Psoas muscle (tissue), 8 donors: ENCODE measurements around the gene SLIT3. TPM values are rescaled to one million over a fixed set of nuclear protein-coding genes. Genes with fewer than 3 reads are reported as not detected.

ENCODE experiments used
- ATAC-seq, 4 donors: fragments of 200-7000 bp; cut with Tn5 transposase; one replicate each; pipeline ENCODE4 v1.9.1; 2020; ENCODE audit warnings: moderate library complexity in 3 of 4, mild to moderate bottlenecking in 2 of 4
- DNase-seq, 2 donors: peaks; one replicate each; pipeline ENCODE4 v3.0.0-alpha.2; 2020
- H3K27ac ChIP-seq: fragments of 200-600 bp; one replicate; pipeline ENCODE4 v1.8.0; 2022
- H3K27me3 ChIP-seq, 3 donors: fragments of 200-600 bp in 1 of 3; one replicate each; pipeline versions ENCODE4 v1.6.1 to v1.8.0; 2013 to 2022; ENCODE audit warnings: low read length in 2 of 3, mild to moderate bottlenecking in 2 of 3, moderate library complexity in 1 of 3; ENCODE audit not compliant: insufficient read depth in 3 of 3
- H3K36me3 ChIP-seq, 2 donors: fragments of 200-600 bp in 1 of 2; one replicate each; pipeline versions ENCODE4 v1.6.1 to v1.8.0; 2013 to 2022; ENCODE audit warnings: low read depth in 1 of 2, mild to moderate bottlenecking in 1 of 2, moderate library complexity in 1 of 2; ENCODE audit not compliant: insufficient read depth in 1 of 2
- H3K4me1 ChIP-seq: fragments of 200-600 bp; one replicate; pipeline ENCODE4 v1.8.0; 2022
- H3K4me3 ChIP-seq: fragments of 200-600 bp; one replicate; pipeline ENCODE4 v1.8.0; 2022; ENCODE audit warnings: mild to moderate bottlenecking
- H3K9me3 ChIP-seq: fragments of 200-600 bp; one replicate; pipeline ENCODE4 v1.8.0; 2022
- CTCF ChIP-seq: fragments of 200-600 bp; IDR thresholded peaks from one replicate; pipeline ENCODE4 v1.8.0; 2022; ENCODE audit warnings: antibody characterized with exemption
- WGBS, 3 donors: extraction: QIAGEN DNeasy Blood & Tissue Kit; methylation state at CpG; one replicate each; pipeline versions ENCODE4 v1.1.6 to v1.1.7; 2013; 5-methylcytosine and 5-hydroxymethylcytosine counted together
- intact Hi-C, 2 donors: fragments of 100-400 bp; cut with DNase I; formaldehyde crosslinking; loops; one replicate each; pipeline versions ENCODE4 v1.11.0 to v1.14.2; 2022
- polyA plus RNA-seq, 3 donors: library from polyadenylated mRNA; stranded (reverse); fragments of 200-250 nt; gene quantifications; one replicate each; pipeline ENCODE4 v1.2.3, GENCODE V29; 2013
- total RNA-seq, 4 donors: library from RNA; stranded (reverse); fragmentation: NEBNext Ultra II Directional in 2 of 4; extraction: Animal tissue kit (Norgen Biotek cat#: 25700) in 2 of 4; gene quantifications; one replicate each; pipeline versions ENCODE4 v1.2.1 to v1.2.4, GENCODE V29; 2021 to 2023
- donor health status: healthy with polysubstance abuse.
- donor health status: DM: no; HTN: no; CAD: no; lungs with moderate emphysema.
- donor health status: Bipolar disorder and iron deficiency.
- donor health status: healthy.
- donor health status: DM: yes; HTN: yes; CAD: no.
- donor health status: DM: no; HTN: no; CAD: no.
- donor health status: DM: no; HTN: no; CAD: no.
- donor health status: DM: yes; HTN: yes; CAD: no.

SLIT3 gene
- total and polyA plus RNA-seq, 7 donors, result 0.81 to 5.9 (median 2.1) TPM

GRCh38 chr5:169094586-169095409 is 206.1 kb downstream of the SLIT3 start:
- no peak for TF ChIP-seq CTCF
- intact Hi-C loops, result no loop called here
- Histone ChIP-seq H3K9me3 (no peaks in the 10 kb centered on the region), H3K27ac (no peak overlapping the region), H3K27me3 (no peaks in the 10 kb centered on the region), H3K4me3 (no peak overlapping the region), H3K36me3 (no peaks in the 10 kb centered on the region), H3K4me1 (no peaks in the 10 kb centered on the region)
- no peak for DNase-seq
- 48 to 56% (median 56%) methylated on average over 7 of the region's 7 CpGs for WGBS, 3 donors
- no peak for ATAC-seq

- no peak for ATAC-seq
- no peaks in the 10 kb centered on the region for H3K27me3 ChIP-seq
- no peaks in the 10 kb centered on the region for H3K36me3 ChIP-seq
- H3K4me1 ChIP-seq, result no peaks in the 10 kb centered on the region
- no peak overlapping the region for H3K27ac ChIP-seq
- WGBS, 3 donors, result 82 to 87% (median 86%) methylated on average over 9 of the region's 9 CpGs
- intact Hi-C loops, result no loop called here
- no peak for DNase-seq
- no peaks in the 10 kb centered on the region for H3K9me3 ChIP-seq
- H3K4me3 ChIP-seq, result no peak overlapping the region
- TF ChIP-seq CTCF, result no peak
Observed at GRCh38 chr5:169091396-169091980, 209.5 kb downstream of the SLIT3 start.

- H3K4me1 ChIP-seq, result no peaks in the 10 kb centered on the region
- no peaks in the 10 kb centered on the region for H3K9me3 ChIP-seq
- H3K27me3 ChIP-seq, result no peaks in the 10 kb centered on the region
- H3K27ac ChIP-seq, result no peak overlapping the region
- H3K36me3 ChIP-seq, result no peaks in the 10 kb centered on the region
- H3K4me3 ChIP-seq, result no peak overlapping the region
- no peak for TF ChIP-seq CTCF
- DNase-seq (no peak), ATAC-seq (no peak)
- 77 to 88% (median 79%) methylated on average over 3 of the region's 3 CpGs for WGBS, 3 donors
- intact Hi-C loops, result no loop called here
Observed at GRCh38 chr5:169089343-169089742, 211.6 kb downstream of the SLIT3 start.

- DNase-seq, result no peak
- Histone ChIP-seq H3K9me3 (no peaks in the 10 kb centered on the region), H3K4me3 (no peak overlapping the region), H3K36me3 (no peaks in the 10 kb centered on the region), H3K27ac (no peak overlapping the region), H3K27me3 (no peaks in the 10 kb centered on the region), H3K4me1 (no peaks in the 10 kb centered on the region)
- intact Hi-C loops, result no loop called here
- no peak for TF ChIP-seq CTCF
- no peak for ATAC-seq
- 55 to 65% (median 61%) methylated on average over 11 of the region's 11 CpGs for WGBS, 3 donors
Observed at GRCh38 chr5:169088028-169088725, 212.8 kb downstream of the SLIT3 start.
